LNCAP (cell line): ENCODE results near the gene CIAO2B.
A peak's percentile ranks its signal among the peaks of the same experiment; 100 is the strongest.

Experiments
- TF ChIP-seq, protein P1 (sequence below): fragments of 450-650 bp; IDR thresholded peaks from 2 replicates; pipeline ENCODE4 v1.5.1; 2017; ENCODE audit warnings: mild to moderate bottlenecking

The CIAO2B gene

DNA sequence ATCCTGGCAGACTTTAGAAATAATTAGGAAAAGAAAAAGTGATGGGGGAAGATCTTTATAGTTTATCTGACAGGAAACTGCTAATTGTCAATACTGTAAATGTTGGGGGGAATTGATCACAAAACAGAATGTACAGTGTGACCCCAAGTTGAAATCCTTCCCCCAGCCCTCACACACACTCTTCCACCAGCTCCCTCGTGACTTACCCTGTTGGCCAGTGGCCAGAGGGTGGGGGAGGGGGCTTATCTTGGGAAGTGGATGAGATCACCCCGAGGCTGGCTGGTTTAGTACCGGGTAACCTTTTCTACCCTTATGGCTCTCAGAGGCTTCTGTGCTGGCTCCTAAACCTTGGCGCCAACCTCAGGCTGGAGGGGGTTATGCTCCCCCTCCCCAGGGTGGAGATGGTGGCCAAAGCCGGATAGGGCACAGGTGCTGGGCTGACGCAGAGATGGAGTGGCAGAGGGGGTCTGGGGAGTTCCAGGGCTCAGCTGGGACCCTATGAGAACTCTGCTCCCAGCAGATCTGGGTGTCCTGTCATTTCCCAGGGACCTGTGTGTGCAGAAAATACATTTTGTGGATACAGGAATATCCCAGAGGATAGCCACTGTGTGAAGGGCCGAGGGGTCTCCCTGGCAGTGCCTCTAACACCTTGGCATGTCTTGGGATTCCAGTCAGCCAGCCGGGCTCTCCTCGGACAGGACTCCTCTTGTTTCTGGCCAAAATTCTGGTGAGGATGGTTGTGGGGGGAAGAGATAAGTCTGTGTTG is 34.1 kb downstream of the CIAO2B start:
- TF ChIP-seq, protein P1, sequence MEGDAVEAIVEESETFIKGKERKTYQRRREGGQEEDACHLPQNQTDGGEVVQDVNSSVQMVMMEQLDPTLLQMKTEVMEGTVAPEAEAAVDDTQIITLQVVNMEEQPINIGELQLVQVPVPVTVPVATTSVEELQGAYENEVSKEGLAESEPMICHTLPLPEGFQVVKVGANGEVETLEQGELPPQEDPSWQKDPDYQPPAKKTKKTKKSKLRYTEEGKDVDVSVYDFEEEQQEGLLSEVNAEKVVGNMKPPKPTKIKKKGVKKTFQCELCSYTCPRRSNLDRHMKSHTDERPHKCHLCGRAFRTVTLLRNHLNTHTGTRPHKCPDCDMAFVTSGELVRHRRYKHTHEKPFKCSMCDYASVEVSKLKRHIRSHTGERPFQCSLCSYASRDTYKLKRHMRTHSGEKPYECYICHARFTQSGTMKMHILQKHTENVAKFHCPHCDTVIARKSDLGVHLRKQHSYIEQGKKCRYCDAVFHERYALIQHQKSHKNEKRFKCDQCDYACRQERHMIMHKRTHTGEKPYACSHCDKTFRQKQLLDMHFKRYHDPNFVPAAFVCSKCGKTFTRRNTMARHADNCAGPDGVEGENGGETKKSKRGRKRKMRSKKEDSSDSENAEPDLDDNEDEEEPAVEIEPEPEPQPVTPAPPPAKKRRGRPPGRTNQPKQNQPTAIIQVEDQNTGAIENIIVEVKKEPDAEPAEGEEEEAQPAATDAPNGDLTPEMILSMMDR: no peak

DNA sequence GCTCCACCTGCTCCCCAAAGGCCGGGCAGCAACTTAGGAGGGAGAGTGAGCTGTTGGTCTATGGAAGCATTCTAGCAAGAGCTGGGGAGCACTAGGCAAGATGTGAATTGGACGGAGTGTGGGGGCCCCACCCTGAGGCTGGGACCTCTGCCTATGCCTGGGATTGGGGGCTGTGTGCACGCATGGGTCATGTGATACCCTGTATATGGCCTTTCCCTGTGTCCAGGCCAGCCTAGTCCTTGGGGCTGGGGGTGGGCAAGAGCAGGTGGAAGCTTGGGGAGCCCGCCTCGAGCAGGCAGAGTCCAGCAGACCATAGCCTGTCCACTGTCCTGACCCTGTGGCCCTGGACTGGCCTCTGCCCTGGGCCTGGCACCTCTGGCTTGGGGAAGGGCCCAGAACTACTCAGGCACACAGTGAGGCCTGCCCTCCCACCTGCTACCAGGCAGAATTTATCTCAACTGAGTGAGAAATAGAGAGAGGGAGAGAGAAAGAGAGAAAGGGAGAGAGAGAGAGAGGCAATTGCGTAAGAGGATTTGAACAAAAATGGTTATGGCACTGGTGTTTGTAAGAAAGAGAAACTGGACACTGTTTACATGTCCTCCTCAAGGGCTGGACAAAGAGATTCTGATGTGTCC is 34.8 kb downstream of the CIAO2B start:
- TF ChIP-seq, protein P1: no peak

DNA sequence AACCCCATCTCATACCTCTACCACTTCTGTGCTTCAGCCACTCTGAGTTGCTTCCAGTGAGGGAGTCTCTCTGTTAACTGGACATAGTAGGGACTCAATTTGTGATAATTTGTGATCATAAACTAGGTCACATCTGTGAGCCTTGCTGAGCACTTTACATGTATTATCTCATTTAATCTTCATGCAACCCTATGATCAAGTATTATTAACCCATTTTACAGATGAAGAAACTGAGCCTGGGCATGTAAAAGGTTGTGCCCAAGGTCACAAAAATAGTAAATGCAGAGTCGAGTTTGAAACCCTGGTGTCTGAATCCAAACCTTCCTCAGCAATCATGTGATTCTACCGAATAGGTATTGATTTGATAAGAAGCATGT is 35.3 kb downstream of the CIAO2B start:
- TF ChIP-seq, protein P1: no peak

DNA sequence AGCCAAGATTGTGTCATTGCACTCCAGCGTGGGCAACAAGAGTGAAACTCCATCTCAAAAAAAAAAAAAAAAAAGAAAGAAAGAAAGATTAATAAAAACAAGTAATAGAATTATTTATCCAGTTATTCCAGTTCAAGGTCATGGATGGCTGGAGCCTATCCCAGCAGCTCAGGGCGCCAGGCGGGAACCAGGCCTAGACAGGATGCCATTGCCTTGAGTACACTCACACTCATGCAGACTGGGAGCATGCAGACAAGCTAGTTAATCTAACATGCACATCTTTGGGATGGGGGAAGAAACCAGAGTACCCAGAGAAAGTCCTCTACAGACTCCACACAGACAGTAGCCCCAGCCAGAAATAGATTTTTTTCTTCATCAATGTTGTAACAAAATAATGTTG is 36.0 kb downstream of the CIAO2B start:
- TF ChIP-seq, protein P1: no peak

DNA sequence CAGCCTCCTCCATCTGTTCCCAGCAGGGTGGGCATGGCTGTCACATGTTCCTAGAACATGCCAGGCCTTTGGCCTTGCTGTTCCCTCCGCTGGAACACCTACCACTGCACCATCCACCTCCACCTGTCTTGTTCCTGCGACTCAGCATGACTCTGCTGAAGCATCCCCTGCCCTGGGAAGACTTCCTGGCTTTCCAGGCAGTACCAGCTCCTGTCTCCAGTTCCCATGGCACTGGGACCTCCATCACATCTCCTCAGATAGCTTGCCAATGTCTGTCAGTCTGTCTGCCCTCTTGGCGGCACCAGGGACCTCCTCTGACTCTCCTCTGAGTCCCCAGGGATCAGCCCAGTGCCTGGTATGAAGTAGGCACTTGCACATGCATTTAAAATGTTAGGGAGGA is 38.2 kb downstream of the CIAO2B start:
- TF ChIP-seq, protein P1: no peak

DNA sequence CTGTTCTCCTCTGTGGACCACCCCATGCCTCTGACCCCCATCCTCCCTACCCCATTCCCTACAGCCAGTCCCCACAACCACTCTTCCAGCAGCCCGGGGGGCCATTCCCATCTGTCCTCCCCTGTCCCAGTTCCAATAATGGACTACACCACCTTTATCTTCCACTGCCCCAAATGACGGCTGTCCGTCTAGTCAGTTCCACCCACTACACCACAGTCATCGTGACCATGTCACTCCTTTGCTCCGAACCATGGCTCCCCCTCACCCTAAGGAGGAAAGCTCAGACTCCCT is 38.6 kb downstream of the CIAO2B start:
- TF ChIP-seq, protein P1: no peak

DNA sequence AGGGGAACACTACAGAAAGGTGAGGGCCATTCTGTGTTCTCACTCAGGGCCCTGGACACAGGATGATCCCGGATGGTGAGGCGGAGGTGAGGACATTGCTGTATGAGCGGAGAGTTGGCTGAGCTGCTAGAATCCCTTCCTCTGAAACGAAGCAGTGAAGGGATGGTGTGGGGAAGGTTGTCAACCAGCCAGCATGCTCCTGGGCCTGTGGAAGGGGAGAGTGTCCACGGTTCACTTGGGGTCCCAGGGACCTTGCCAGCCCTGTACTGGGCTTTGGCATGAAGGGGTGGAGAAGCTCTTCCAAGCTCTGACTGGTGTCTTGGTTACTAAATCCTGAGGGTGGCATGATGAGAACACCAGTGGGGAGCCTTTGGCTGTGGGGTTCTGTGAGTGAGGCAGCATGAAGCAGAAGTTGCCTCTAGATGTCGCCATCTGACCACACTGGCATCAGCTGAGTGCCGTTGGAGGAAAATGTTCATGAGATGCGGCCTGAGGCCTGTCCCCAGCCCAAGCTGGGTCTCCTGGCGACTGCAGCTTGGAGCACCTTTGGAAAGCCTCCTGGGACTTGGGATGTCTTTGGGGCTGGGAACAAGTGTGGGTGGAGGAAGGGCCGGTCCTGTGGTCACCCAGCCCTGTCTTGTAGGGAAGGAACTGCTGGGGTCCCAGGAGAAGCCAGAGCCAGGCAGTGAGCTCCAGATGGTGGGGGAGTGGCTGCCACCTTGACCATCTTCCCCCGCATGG is 39.1 kb downstream of the CIAO2B start:
- TF ChIP-seq, protein P1: peak; percentile 82
